Measurements from ENCODE around the gene RXRB. TPM values are rescaled to one million over a fixed set of nuclear protein-coding genes. Genes with fewer than 3 reads are reported as not detected.

The RXRB gene
- total and polyA plus RNA-seq, 2 of the 8 experiments (the other 6 are each of a cell fraction or from before 2014, with no cell fraction given) = 13.0 to 18.1 TPM

DNA sequence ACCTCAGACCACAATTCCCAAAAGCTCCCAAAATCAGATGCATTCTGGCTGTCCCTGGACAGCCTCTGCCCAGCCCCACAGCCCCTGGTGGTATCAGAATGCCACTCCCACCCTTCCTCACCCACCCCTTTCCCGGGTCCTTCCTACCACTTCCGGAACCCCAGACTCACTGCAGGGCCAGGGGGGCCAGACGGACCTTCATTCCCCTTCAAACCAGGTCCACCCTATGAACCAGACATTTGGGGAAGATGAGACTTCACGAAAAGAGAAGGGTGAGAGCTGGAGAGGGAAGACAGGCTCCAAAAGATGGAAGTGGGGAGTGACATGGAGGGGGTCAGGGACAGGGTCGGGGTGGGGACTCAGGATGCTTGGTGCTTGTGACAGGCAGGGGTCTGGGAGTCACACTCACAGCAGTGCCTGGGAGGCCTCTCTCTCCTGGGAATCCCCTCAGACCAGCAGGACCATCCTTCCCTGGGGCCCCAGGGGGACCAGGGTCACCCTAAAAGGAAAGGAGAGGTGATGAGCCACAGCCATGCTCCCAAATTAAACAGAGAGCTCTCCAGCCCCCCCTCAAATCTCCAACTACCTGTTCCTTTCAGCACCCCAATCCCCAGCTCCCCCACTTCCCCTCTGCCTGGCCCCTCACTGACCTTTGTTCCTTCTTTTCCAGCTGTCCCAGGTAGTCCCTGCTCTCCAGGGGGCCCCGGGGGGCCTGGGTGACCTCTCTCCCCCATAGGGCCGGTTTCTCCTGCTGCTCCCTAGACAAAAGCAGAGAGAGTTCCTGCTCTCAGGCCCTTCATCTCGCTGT is 28.4 kb downstream of the RXRB start (continued):
- TF ChIP-seq SIN3A (conservative IDR thresholded peaks at IDR 0.05 in 1 of 2, IDR thresholded peaks at IDR 0.05 in 1 of 2; ENCODE audit: low read depth in 1 of 2, low read length in 2 of 2) (no peak), SIX5 (IDR thresholded peaks at IDR 0.05; ENCODE audit: low read depth, low read length) (no peak), SIRT6 (IDR thresholded peaks at IDR 0.05; ENCODE audit: low read length) (no peak)

Data from H1 (cell line).